HG03469 (cell line): ENCODE measurements around the gene SCN4A.

Source experiments
- ATAC-seq: cut with Tn5 transposase; IDR thresholded peaks from one replicate; pipeline ENCODE4 v1.9.1; 2021; ENCODE audit warnings: mild to moderate bottlenecking, moderate library complexity, moderate number of reproducible peaks; ENCODE audit not compliant: unreplicated experiment

Gene SCN4A

DNA sequence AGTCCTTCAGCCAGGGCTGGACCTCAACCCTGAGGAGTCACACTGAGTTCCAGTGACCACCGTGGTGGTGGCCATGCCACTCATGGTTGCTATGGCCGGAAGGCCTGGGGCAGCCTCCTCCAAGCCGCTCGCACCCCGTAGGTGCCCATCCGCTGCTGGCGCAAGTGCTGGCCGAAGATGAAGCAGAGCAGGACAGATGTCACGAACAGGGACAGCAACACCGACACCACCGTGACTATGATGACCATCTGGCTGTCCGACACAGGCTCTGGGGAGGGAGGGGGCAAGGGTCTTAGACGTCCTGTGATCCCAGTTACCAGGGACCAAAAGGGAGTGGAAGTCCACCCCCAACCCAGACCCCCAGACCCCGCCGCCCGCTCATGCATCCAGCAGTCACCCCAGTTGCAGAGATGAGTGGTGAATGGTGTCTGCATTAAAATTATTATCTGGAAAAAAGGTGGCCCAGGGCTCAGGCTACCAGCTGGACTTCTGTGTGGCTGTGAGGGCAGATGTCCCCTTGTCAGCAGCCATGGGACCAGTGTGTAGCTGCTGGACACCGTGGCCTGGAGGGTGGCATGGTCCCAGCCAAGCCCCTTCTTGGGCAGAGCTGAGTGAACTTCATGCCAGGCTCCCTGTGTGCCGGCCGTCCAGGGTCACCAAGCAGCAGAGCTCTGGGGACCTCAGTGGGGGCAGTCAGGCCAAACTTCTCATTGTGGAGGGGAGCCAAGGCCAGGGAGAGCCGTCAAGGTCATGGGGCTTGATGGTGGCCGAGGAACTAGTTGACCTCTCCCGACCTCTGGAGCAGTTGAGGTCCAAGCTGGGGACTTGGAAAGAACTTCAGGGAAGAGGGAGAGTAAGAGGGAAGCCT lies 30.2 kb upstream of the SCN4A start:
- ATAC-seq = no peak

DNA sequence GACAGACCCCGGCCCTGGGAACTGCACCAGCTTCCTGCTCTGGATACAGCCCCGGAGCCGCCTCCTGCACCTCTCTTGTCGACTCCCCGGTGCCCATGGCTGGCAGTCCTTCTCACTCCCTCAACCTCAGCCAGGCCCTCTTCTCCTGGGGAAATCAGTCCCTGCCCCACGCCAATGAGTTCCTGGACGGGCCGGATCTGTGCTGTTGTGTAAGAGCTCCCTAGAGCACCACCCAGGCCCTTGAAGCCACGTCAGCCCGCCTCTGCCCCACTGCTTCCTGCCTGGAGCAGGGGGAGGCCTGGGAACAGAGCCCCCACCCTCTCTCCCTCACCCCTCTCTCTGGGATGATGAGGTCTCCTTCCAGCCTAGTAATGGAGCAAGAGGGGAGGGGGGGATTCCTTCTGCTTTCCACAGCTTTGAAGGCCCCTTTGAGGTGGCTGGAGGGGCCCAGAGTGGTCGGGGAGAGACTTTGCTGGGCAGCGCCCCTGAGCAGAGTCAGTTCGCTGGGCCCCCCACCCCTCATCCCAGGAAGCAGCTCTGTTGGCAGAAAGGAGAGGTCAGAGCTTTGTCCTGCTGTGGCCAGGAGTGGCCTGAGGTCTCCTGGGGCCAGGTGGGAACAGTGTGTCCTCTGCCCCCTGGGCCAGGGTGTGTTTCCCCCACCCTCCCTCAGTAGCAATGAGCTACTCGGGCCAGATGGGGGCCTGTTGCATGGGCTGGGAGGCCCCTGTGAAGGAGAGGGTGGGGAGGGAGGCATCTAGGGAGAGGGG lies 29.2 kb upstream of the SCN4A start:
- no peak for ATAC-seq

DNA sequence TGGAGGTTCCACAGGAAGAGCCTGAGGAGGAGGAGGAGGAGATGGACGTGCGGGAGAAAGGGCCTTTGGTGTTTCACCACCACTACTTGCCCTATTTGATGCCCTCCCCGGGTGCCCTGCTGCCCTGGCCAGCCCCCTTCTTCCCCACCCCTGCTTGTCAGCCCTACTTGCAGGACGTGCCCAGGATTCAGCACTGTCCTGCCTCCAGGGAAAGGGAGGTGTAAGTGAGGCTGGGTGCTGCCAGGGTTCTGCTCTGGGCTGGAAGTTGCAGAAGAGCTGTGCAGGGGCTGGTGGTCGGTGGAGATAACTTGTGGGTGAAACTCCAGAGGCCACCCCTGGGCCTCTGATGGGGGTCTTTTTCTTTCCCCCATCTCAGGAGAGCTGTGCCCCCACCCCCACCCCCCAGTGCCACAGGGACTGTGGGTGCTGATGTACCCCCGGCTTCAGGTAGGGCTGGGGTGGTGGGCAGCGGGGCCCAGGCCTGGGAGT lies 28.4 kb upstream of the SCN4A start:
- ATAC-seq = no peak

DNA sequence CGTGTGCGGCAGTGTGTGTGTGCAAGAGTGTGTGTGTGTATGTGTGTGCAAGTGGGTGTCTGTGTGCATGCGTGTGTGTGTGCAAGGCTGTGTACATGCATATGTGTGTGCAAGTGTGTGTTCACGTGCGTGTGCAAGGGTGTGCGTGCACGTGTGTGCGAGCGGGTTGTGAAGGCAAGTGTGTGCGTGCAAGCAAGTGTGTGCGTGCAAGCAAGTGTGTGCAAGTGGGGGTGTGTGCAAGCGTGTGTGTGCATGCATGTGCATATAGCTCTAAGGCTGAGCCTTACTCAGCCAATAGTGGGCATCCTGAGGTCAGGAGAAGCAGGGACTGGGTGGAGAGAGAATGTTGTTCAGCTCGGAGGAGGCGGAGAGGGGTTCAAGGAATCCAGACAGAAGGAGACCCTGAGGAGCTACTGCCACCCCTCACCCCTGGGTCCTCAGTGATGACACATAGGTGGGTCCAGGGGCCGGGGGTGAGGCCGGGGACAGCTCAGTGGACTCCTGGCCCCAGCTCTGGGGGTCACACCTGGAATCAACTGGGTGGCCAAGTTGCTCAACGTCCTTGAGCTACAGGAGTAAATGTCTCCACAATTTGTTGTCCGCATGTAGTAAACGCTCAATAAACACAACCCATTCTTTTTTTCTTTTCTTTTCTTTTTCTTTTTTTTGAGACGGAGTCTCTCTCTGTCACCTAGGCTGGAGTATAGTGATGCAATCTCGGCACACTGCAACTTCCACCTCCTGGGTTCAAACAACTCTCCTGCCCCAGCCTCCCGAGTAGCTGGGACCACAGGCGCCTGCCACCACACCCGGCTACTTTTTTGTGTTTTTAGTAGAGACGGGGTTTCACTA lies 27.2 kb upstream of the SCN4A start:
- ATAC-seq = no peak

DNA sequence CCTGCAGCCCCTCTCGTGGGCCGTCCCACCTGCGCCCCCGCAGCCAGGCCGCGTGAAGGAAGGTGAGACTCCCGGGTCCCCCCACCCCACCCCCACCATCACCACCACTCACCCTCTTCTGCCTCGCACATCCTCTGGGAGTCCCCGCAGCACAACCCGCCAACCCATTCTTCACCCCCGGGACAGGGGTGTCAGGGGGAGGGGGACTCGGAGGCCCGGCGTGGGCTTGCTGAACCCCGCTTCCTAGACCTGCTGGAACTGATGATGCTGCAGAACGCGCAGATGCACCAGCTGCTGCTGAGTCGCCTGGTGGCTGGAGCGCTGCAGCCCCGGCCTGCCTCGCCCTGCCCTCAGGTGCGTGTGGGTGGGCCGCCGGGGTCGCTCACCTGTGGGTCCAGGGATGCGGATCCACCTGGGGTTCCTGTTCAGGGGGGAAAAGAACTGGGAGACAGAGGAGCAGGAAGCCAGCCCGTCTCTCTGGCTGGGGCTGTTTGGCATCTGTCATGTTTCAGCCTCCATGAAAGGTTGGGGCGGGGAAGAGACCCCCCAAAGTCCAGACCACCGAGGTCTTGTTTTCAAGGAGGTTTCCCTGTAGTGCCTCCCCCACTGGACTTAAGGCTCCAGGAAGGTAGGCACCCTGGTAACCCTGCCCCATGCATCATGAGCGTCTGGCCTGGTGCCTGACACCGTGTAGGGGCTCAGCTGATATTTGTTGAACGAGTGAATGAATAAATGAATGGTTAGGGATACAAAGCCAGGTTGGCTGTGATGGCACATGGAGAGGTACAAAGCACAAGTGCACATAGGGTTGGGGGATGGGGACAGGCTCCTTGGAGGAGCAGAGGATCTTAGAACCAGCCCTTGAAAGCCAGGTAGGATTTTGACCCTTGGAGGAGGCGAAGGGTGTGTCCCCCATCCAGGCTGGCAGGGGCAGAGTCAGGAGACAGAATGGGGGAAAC lies 26.3 kb upstream of the SCN4A start:
- ATAC-seq = no peak

DNA sequence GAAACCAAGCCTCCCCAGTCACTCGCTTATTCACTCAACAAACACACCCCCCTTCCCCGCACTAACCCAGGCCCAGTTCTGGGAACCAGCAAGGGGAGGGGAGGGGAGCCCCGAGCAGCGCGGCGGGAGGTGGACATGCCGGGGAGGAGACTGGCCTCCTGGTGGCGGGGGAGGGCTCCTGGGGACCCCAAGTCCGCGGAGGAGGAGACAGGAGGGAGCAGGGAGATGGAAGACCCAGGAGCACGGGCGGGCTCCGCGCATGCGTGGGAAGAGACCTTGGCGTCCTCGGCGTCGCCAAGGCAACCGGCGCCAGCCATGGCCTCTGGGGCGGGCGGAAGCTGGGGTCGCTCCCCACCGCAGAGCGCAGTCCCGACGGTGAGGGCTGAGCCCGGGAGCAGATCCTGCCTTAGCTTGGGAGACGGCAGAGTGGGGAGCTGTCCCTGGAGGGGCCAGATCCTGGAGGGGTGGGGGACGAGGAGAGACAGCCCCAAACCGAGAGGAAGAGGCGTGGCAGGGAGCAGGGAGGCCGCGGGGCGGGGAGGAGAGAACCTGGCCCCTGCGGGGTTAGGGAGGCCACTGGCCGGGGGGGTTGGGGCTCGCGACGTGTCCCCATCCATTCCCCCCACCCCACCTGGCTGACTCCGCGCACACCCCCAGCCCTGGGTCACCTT lies 25.5 kb upstream of the SCN4A start, which contains the start of gene PRR29:
TSS of gene PRR29 (plus strand) at position 302 of the 671 bp plus-strand sequence. CDS start at position 316, 14 bp downstream.
- no peak for ATAC-seq

DNA sequence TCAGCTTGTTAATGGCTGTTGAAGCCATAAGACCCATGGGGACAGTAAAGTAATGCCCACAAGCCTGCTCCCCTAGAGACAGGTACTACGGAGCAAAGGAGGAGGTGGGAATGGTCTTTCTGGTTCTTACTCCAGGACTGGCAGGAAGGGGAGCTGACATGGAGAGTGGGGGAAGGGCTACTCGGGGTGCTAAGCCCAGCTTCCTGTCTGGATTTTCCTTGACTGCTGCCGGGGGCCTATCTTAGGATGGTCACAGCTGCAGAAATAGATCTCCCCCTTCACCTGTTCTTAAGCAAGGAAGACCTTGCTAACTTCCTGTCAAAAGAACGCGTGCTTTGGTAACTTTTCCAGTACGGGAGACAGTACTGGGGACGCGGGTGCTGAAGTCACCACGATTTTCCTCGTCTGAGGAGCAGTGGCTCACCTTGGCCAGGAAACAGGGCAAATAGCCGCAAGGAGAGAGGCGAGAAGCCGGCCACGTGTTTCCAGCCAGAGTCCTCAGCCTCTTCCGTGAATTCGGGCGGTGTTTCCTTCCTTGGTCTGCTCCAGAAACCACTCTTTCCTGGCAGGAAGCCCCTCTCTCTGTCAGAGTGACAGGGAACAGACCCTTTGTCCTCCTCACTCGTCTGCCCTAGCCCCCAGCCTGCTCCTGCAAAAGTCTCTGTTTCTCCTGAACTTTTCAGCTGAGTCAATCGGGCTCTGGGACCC lies 24.8 kb upstream of the SCN4A start:
- no peak for ATAC-seq

DNA sequence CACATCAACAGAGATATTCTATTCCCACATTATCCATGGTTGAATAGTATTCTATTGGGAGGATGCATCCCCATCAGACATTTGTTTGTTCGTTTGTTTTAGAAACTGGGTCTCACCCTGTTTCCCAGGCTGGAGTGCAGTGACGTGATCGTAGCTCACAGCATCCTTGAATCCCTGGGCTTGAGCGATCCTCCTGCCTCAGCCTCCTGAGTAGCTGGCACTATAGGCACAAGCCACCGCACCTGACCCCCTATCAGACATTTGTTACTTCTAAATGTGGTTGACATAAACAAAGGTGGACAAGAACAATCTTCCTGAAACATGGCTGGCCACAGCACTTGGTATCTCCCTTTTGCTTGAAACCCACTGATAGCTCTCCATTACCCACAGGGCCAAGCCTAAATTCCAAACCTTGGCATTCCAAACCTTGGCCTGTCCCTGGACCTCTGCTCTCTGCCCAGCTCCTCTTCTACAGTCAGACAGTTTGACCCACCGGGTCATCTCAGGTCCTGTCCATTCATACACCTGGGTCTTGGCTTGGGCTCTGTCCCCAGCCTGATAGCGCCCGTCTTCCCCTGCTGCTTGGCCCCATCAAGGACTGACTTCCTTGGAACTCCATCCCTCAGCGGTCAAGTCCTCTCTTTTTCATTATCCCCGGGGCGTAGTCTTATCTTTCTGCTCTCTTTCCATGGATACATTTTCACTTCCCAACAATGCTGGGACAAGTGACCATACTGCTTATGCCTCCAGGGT lies 23.9 kb upstream of the SCN4A start:
- no peak for ATAC-seq

DNA sequence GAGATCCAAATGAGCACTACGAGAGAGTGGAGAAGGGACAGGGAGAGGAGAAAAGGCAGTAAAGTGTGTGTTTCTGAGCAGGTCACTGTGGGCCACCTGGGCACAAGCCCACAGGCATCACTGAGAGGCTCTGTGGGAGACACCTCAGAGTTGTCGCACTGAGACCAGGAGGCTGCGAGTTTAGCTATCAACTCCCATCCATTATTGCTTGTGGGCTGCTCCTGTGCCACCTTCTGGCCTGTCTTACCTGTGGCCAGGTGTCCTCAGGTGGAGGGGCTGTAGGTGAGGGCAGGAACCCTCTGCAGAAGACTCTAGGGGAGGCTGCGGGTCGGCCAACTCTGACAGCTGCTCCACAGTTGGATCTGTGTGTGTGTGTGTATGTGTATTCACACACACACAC lies 22.9 kb upstream of the SCN4A start:
- ATAC-seq = no peak

DNA sequence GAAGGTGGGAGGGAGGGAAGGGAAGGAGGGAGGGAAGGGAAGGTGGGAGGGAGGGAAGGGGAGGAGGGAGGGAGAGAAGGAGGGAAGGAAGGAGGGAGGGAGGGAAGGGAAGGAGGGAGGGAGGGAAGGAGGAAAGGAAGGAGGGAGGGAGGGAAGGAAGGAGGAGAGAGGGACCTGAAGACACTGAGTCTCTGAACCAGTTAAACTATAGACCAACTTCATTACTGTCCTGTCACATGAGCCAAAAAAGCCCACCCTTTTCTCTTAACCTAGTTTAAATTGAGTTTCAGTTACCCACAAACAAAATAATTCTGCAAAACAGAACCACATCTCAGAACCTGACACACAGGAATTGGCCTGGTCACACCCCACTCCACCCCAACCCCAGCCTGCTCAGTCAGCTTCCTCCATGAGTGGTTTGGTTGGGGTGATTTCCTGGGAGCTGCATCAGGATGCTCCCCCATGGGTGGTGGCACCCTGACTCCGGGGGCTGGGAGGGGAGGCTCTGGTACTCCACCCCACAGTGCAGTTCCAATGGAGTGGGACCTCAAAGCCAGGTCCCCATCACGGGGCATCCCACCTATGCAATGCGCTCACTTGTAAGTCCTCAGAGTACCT lies 20.8 kb upstream of the SCN4A start:
- ATAC-seq = no peak

DNA sequence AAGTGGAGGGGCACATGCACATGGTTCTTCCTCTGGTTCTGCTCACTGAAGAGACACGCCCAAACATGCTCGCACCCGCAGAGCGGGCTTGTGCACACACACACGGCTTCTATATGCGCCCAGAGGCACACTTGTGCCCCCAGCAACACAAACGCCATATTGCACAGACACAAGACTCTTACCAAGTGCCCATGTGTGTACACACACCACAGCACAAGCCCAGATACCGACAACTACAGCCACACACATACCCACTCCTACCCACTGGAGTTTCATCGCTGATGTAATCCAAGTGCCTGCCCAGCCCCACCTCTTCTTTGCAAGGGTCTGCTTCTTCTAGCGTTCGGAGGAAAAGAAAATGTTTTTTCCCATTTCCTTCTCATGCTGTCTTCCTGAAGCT lies 18.9 kb upstream of the SCN4A start:
- ATAC-seq = no peak

DNA sequence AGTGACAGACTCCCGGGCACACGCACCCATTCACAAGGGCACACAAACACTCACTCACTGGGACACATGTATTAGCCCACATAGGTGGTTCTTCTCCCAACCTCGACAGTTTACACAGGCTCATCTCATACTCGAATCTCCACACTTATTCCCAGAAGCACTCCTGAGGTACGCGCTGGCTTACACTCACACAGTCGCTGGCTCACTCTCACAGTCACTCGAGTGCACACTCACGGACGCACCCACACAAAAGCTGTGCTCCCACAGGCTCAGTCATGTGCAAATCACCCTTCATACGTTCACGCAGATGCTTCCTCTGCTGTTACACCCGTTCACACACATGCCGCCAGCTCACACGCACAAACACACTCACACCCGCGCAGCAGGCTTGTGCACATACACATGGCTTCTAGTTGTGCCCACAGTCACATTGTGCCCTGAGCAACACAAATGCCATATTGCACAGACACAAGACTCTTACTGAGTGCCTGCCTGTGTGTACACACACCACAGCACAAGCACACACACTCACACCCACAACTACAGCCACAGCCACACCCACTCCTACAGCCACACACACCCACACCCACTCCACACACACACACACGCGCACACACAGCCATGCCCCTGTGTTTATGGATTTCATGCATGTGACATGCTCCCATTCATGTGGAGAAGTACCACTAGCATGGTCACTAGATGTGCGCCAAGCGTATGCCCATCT lies 17.1 kb upstream of the SCN4A start:
- ATAC-seq = no peak

DNA sequence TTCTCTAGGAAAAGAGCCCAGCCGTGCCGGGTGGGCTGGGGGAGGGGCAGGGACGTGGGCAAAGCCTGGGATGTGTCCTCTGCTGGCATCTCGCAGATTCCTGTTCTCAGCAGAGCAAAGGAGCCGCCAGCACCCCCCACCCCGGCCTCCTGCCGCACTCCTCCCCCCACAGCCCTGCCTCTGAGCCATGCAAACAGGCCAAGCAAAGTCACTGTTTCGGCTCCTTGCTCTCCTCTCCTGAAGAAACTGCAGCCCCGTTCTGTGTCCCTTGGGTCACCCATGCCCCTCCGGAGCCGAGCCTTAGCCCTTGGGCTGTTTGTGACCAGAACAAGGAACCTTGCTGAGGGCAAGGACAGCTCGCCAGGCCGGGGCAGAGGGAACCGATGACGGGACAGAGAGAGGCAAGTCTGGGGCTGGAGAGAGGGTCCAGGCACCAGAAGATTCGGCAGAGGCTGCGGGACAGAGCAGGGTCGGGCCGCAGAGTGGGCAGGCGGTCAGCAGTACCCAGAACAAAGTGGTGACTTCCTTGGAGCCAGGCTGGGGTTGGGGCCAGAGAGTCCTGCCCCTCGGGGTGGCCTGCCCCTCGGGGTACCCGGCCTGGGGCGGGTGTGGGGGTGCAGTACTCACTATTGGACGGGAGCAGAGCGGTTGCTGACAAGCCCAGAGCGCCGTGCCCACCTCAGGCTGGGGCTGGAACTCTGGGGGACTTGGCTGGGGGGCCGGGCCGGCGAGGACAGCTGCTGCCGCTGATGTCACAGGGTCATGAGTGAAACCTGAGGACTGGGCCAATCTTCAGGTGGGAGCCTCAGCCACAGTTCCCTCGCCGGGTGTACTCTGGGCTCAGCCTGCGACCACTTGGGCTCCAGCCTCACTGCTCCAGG lies 16.3 kb upstream of the SCN4A start:
- ATAC-seq = no peak

DNA sequence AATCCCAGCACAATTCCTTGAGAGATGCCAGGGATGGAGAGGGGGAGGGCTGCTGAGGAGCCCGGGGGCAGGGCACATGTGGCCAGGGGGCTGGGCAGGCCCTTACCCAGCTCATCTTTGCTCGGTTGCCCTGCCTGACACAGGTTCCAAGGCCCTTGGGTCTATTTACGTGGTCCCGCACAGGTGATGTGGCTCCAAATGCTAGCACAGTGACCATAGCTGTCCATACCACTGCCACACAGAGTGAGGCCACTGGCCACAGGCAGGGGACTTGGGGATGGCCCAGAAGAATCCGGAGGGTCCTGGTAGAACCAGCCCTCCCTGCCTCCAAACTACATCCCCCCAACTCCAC lies 15.4 kb upstream of the SCN4A start:
- ATAC-seq = no peak

DNA sequence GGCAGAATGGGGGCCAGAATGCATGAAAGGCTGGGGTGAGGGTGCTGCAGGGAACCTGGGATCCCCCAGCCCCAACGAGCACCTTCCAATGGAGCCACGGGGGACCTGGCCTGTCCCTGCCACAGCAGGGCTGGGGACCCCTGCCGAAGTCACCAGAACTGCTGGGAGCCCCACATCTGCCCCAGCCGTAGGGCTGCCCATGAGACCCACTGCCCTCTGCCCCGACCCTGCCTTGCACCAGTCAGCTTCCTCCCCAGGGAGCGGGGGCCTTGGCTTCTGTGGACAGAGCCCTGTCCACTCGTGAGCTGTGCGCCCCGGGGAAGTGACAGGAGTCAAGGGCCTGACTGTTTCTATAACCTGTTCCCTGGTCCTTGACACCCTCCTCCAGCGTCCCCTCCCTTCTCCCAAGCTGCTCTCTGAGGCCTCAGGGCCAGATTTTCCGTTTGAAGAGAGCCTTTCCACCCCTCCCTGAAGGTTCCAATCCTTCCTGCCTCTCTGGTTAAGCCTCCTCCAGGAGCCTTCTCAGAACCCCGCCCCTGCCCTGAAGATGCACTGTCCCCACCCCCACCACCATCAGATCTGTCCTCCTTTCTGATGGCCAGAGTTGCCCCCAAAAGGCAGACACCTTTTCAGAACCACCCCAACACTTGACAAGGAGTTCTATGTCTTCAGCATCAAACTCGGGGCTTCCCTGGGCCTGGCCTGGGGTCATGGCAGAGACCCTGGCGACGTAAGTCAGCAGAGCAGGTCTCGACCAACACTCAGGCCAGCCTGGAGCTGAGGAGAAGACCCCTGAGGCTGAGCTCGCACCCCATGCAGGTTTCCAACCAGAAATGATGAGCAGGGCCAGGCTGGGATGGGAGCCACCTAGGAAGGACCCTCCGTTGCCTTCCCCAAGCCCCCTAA lies 14.8 kb upstream of the SCN4A start:
- ATAC-seq = no peak
